Activated CD4-positive, alpha-beta T cell treated with anti-CD3 and anti-CD28 coated beads for 36 hours (primary cell): Measurements from ENCODE around the gene FBXO36. TPM values are rescaled to one million over a fixed set of nuclear protein-coding genes. Genes with fewer than 3 reads are reported as not detected.

Source experiments
- ATAC-seq: fragments of 200-7000 bp; cut with Tn5 transposase; one replicate; pipeline ENCODE4 v1.10.0; 2021; ENCODE audit warnings: mild to moderate bottlenecking, moderate library complexity
- CTCF ChIA-PET: fragments of 350-600 bp; sonication (Branson Sonifier 250); formaldehyde crosslinking; loops from one replicate; lab custom pipeline; 2021; ENCODE audit warnings: antibody characterized with exemption; lab: Charles Lee
- POLR2A ChIA-PET: fragments of 350-600 bp; sonication (Branson Sonifier 250); formaldehyde crosslinking; loops from one replicate; lab custom pipeline; 2021; ENCODE audit warnings: antibody characterized with exemption, inconsistent platforms; lab: Charles Lee
- DNase-seq: peaks from one replicate; pipeline ENCODE4 v3.0.0-alpha.2; 2020
- H3K27ac Mint-ChIP-seq: one replicate; pipeline ENCODE4 v1.8.0; 2021; ENCODE audit warnings: mixed read lengths
- H3K27me3 Mint-ChIP-seq: one replicate; pipeline ENCODE4 v1.8.0; 2021; ENCODE audit warnings: mixed read lengths
- H3K36me3 Mint-ChIP-seq: one replicate; pipeline ENCODE4 v1.8.0; 2021; ENCODE audit warnings: low read depth, mixed read lengths
- H3K4me1 Mint-ChIP-seq: one replicate; pipeline ENCODE4 v1.8.0; 2021; ENCODE audit warnings: mixed read lengths
- H3K4me3 Mint-ChIP-seq: one replicate; pipeline ENCODE4 v1.8.0; 2021; ENCODE audit warnings: mild to moderate bottlenecking, moderate library complexity, mixed read lengths
- H3K9me3 Mint-ChIP-seq: one replicate; pipeline ENCODE4 v1.8.0; 2021; ENCODE audit warnings: low read depth, mixed read lengths
- intact Hi-C, 2 experiments: fragments of 100-400 bp; cut with DNase I in 1 of 2; cut with micrococcal nuclease in 1 of 2; formaldehyde crosslinking; loops; one replicate each; pipeline versions ENCODE4 v1.14.2 to v1.15.1; 2022 to 2024; cut with DNase I, micrococcal nuclease
- total RNA-seq, 2 experiments: library from RNA; stranded (reverse); gene quantifications; one replicate each; pipeline ENCODE4 v1.2.3, GENCODE V29; 2021

The FBXO36 gene
- total RNA-seq, 2 experiments from 2014 or later: 1.5 to 2.0 TPM

DNA sequence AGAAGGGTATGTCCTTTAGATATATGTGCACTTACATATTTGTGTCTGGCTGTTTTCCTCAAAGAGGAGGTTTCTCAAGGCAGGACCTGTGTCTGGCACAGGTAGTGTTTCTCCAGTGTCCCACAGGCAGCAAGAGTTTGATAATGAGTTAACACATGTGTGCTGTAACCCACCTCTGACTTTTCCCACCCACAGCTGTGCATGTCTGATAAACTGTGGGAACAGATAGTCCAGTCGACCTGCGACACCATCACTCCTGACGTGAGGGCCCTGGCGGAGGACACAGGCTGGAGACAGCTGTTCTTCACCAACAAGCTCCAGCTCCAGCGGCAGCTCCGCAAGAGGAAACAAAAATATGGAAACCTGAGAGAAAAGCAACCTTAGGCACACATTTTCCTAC, 88.2 kb downstream of the FBXO36 start:
- ChIA-PET CTCF (interaction anchor here (0.7 kb wide), 1 partner anchor 59 kb away, joined by 3 read pairs; no protein-coding TSS in a partner anchor), POLR2A (no interaction called here)
- DNase-seq (no peak), ATAC-seq (no peak)
- Mint-ChIP-seq H3K4me1 (peaks cover 5% of the 10 kb centered on the region), H3K27ac (no peak overlapping the region), H3K27me3 (no peaks in the 10 kb centered on the region), H3K9me3 (no peaks in the 10 kb centered on the region), H3K4me3 (no peak overlapping the region), H3K36me3 (no peaks in the 10 kb centered on the region)
- intact Hi-C loops: no loop called here

DNA sequence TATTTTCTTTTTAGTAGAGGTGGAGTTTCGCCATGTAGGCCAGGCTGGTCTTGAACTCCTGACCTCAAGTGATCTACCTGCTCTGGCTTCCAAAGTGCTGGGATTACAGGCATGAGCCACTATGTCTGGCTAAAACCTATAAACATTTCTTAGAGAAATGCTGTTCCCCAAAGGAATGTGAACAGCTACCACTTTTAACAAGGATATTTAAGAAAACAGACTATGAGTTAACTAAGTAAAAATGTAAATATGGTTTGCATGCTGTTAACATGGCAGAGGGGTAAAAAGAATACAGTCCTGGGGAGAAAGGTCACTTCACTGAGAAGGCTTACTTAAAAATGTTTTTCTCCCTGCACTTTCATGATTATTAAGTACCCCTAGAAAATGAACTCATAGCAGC, 89.3 kb downstream of the FBXO36 start:
- Mint-ChIP-seq H3K36me3 (no peaks in the 10 kb centered on the region), H3K9me3 (no peaks in the 10 kb centered on the region), H3K27ac (no peak overlapping the region), H3K4me3 (no peak overlapping the region), H3K4me1 (peaks cover 5% of the 10 kb centered on the region), H3K27me3 (no peaks in the 10 kb centered on the region)
- CTCF ChIA-PET: interaction anchor here (0.7 kb wide), 2 partner anchors 56 to 148 kb away, joined by 4 read pairs; no protein-coding TSS in a partner anchor
- intact Hi-C loops: no loop called here
- ATAC-seq: no peak
- POLR2A ChIA-PET: no interaction called here
- DNase-seq: no peak

DNA sequence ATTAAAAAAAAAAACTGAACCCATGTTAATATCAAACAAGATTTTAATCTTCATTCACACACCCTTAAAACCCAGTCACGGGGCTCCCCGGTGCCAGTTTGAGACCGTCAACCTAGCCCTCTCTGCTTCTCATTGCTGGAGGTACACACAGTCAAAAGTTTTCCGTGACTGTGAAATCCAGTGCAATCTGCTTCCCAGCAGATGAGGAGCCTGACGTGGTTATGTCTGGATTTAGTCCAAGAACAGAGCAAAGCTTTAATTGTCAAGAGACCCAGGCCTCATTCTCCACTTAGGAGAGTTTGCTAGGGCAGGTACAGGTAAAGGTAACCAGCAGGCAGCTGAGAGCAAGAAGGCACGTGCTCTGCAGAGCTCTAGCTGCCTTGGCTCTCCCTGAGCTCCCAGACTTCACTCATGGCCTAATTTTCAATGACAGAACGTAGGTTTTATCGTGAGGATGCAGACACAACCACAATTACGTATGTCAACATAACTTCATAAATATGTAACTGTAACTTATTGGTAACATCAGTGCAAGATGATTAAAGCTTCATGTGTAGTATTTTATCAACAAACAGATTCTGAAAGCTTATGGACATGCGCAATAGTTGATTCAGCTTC, 90.1 kb downstream of the FBXO36 start:
- Mint-ChIP-seq H3K4me3 (no peak overlapping the region), H3K27me3 (no peaks in the 10 kb centered on the region), H3K4me1 (peaks cover 5% of the 10 kb centered on the region), H3K27ac (no peak overlapping the region), H3K36me3 (no peaks in the 10 kb centered on the region), H3K9me3 (no peaks in the 10 kb centered on the region)
- intact Hi-C loops: no loop called here
- POLR2A ChIA-PET: interaction anchor here (0.6 kb wide), 1 partner anchor 28 kb away, joined by 3 read pairs; no protein-coding TSS in a partner anchor
- CTCF ChIA-PET: interaction anchor here (0.7 to 1.0 kb wide), 3 partner anchors 56 to 355 kb away, joined by 3 to 5 read pairs (median 4); no protein-coding TSS in a partner anchor
- DNase-seq: no peak
- ATAC-seq: no peak

DNA sequence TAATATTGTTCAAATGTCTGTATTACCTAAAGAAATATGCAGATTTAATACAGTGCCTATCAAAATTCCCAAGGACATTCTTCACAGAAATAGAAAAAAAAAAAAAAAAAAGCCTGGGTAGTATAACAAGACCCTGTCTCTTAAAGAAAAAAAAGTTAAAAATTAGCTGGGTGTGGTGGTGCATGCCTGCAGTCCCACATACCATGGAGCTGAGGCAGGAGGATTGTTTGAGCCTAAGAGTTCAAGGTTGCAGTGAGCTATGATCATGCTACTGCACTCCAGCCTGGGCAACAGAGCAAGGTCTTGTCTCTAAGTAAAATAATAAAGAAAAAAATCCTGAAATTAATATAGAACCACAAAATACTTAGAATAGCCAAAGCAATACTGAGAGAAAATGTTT, 94.5 kb downstream of the FBXO36 start:
- Mint-ChIP-seq H3K4me1 (no peaks in the 10 kb centered on the region), H3K4me3 (no peak overlapping the region), H3K36me3 (no peaks in the 10 kb centered on the region), H3K27me3 (no peaks in the 10 kb centered on the region), H3K27ac (no peak overlapping the region), H3K9me3 (no peaks in the 10 kb centered on the region)
- ATAC-seq (no peak), DNase-seq (no peak)
- intact Hi-C loops: no loop called here
- POLR2A ChIA-PET: no interaction called here
- CTCF ChIA-PET: interaction anchor here (0.6 to 1.8 kb wide), 3 partner anchors 8 to 567 kb away, joined by 3 to 10 read pairs (median 3); no protein-coding TSS in a partner anchor

DNA sequence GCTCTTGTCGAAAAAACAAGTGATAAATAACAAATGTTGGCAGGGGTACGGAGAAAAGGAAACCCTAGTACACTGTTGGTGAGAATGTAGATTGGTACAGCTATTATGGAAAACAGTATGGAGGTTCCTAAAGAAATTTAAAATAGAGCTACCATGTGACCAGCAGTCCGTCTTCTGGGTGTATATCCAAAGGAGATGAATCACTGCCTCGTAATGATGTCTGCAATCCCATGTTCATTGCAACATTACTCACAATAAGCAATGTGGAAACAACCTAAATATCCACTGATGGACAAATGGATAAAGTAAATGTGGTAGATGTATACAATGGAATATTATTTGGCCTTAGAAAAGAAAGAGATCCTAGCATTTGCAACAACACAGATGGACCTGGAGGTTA, 95.8 kb downstream of the FBXO36 start:
- DNase-seq (no peak), ATAC-seq (no peak)
- Mint-ChIP-seq H3K4me3 (no peak overlapping the region), H3K27ac (no peak overlapping the region), H3K4me1 (no peaks in the 10 kb centered on the region), H3K9me3 (no peaks in the 10 kb centered on the region), H3K36me3 (no peaks in the 10 kb centered on the region), H3K27me3 (no peaks in the 10 kb centered on the region)
- CTCF ChIA-PET: interaction anchor here (0.6 to 1.8 kb wide), 2 partner anchors 10 to 49 kb away, joined by 3 to 10 read pairs; no protein-coding TSS in a partner anchor
- POLR2A ChIA-PET: no interaction called here
- intact Hi-C loops: no loop called here

DNA sequence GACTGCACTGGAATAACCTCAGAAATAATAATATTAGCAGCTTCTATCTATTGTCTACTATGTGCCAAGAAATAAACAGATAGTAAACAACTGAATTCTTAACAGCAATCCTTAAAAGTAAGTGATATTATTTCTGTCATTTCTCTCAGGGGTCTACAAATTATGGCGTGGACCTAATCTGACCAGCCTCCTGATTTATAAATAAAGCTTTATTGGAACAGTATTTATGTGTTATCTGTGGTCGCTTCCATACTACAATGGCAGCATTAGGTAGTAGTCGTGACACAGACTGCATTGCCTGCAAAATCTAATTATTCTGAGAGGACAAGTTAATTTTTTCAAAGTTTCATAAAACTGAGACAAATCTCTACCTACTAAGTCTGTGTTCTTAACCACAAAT, 97.4 kb downstream of the FBXO36 start:
- Mint-ChIP-seq H3K27ac (no peak overlapping the region), H3K27me3 (no peaks in the 10 kb centered on the region), H3K4me1 (no peaks in the 10 kb centered on the region), H3K36me3 (no peaks in the 10 kb centered on the region), H3K4me3 (no peak overlapping the region), H3K9me3 (no peaks in the 10 kb centered on the region)
- DNase-seq (no peak), ATAC-seq (no peak)
- CTCF ChIA-PET: interaction anchor here (1.0 to 1.3 kb wide), 2 partner anchors 11 to 140 kb away, joined by 3 to 6 read pairs; no protein-coding TSS in a partner anchor
- intact Hi-C loops: no loop called here
- POLR2A ChIA-PET: no interaction called here

DNA sequence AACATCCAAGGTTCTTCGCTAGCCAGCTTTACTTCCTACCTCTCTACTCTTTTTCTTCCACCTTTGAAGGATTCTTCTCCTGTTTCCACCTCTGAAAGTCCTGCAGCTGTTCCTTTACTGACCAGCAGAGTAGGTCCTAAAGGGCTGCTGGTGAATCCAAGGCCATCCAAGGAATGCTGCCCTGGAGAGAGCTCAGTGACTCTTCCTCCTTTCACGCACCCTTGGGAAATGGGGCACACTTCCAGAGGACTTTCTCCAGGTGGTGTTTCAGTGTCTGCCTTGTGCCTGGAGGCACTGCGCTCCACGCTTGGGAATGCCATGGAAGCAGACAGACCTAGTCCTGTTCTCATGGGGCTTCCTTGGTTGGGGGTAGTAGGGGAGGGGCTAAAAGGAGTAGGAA, 101.0 kb downstream of the FBXO36 start:
- H3K4me3 Mint-ChIP-seq: no peak overlapping the region
- no peaks in the 10 kb centered on the region for H3K27me3 Mint-ChIP-seq

DNA sequence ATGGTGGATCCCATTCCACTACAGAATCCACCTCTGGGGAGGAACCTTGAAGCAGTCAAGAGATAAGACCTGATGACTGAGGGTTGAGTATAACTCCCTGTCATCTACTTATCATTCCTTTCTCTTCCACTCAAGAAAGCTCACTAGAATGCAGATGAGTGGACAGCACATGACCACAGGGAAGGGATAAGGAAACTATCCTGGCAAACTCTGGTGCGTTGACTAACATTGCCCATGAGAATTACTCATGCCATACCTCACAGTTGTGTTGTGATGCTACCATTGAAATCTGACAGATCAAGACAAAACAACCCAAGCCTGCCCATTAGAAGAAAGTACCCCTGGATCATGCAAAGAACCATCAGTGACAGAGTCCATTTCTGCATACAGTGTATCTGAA, 119.9 kb downstream of the FBXO36 start:
- CTCF ChIA-PET: no interaction called here
- DNase-seq: no peak
- POLR2A ChIA-PET: no interaction called here

More for the DNA sequence above, 101.0 kb downstream of the FBXO36 start:
- Mint-ChIP-seq H3K36me3 (no peaks in the 10 kb centered on the region), H3K9me3 (no peaks in the 10 kb centered on the region), H3K4me1 (no peaks in the 10 kb centered on the region), H3K27ac (no peak overlapping the region)
- ATAC-seq (no peak), DNase-seq (no peak)
- ChIA-PET POLR2A (no interaction called here), CTCF (interaction anchor here (0.6 to 2.2 kb wide), 3 partner anchors 15 to 81 kb away, joined by 3 to 8 read pairs (median 8); no protein-coding TSS in a partner anchor)
- intact Hi-C loops: no loop called here

DNA sequence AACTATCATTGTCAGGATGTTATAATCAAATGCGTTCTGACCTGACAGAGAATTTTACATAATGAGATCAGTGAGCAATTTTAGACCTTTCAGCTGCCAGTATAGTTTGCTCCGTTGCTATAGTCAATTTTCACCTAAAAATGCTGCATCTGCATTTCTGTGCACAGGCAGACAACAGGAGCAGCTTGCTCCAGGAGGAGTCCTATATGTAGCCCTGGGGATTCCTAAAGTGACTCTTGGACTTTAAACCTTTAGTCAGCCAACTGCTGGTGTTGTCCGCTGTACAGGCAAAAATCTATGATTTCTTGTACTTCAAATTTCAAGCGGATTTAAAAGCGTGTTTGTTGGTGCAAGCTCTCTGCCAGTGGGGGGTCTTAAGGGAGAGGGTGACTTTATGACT, 120.7 kb downstream of the FBXO36 start:
- ATAC-seq: no peak
- H3K9me3 Mint-ChIP-seq: no peaks in the 10 kb centered on the region
- H3K36me3 Mint-ChIP-seq: no peaks in the 10 kb centered on the region
- H3K4me3 Mint-ChIP-seq: no peak overlapping the region
- H3K27me3 Mint-ChIP-seq: peaks cover 3% of the 10 kb centered on the region
- H3K4me1 Mint-ChIP-seq: peaks cover under 1% of the 10 kb centered on the region
- ChIA-PET CTCF (no interaction called here), POLR2A (no interaction called here)
- intact Hi-C loops: no loop called here
- H3K27ac Mint-ChIP-seq: no peak overlapping the region
- DNase-seq: no peak

More for the DNA sequence above, 119.9 kb downstream of the FBXO36 start:
- intact Hi-C loops: no loop called here
- Mint-ChIP-seq H3K4me1 (no peaks in the 10 kb centered on the region), H3K4me3 (no peak overlapping the region), H3K27me3 (peaks cover 3% of the 10 kb centered on the region), H3K9me3 (no peaks in the 10 kb centered on the region), H3K27ac (no peak overlapping the region), H3K36me3 (no peaks in the 10 kb centered on the region)
- no peak for ATAC-seq

DNA sequence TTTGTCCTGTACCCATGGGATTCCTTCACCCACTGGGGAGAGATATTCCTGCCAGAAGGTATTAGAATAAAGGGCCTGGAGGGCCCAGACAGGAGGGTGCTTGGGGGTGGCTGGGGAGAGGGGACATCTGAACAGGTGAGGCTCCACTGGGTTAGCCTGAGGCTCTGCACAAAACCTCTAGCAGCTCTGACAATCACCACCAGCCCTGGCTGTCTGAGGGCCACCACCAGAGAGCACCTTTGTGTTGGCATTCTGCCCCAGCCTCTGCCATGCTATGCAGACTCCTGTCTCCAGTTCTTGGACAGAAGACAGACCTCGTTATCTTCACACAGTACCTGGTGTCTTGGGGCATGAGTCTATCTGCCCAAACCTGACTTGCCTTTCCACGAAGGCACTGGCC, 121.2 kb downstream of the FBXO36 start:
- ChIA-PET POLR2A (no interaction called here), CTCF (no interaction called here)
- peaks cover 5% of the 10 kb centered on the region for H3K4me1 Mint-ChIP-seq
- no peak overlapping the region for H3K27ac Mint-ChIP-seq
- no peak for ATAC-seq
- peaks cover 3% of the 10 kb centered on the region for H3K27me3 Mint-ChIP-seq
- DNase-seq: no peak
- intact Hi-C loops: no loop called here
- H3K4me3 Mint-ChIP-seq: no peak overlapping the region
- no peaks in the 10 kb centered on the region for H3K36me3 Mint-ChIP-seq
- H3K9me3 Mint-ChIP-seq: no peaks in the 10 kb centered on the region

DNA sequence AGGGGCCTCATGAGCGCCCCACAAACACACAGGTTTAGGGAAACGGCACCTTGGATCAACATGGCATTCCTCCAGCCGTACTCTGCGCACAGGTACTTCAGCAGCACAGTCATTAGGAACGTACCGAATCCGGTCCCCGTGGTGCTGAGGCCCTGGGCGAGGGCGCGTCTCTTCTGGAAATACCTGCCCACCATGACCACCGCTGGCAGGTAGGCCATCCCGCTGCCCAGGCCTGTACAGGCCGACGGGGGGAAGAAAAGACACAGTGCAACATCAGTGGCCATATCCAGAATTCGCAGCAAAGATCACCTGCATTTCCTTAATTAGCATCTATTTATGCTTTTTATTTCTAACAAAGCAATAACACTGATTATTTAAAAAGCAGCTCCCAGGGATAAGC, 124.2 kb downstream of the FBXO36 start:
- DNase-seq (no peak), ATAC-seq (no peak)
- H3K27me3 Mint-ChIP-seq: peaks cover 3% of the 10 kb centered on the region
- ChIA-PET POLR2A (no interaction called here), CTCF (no interaction called here)
- H3K9me3 Mint-ChIP-seq: no peaks in the 10 kb centered on the region
- H3K36me3 Mint-ChIP-seq: no peaks in the 10 kb centered on the region
- no peak overlapping the region for H3K4me3 Mint-ChIP-seq
- peaks cover 5% of the 10 kb centered on the region for H3K4me1 Mint-ChIP-seq
- no peak overlapping the region for H3K27ac Mint-ChIP-seq
- intact Hi-C loops: no loop called here

DNA sequence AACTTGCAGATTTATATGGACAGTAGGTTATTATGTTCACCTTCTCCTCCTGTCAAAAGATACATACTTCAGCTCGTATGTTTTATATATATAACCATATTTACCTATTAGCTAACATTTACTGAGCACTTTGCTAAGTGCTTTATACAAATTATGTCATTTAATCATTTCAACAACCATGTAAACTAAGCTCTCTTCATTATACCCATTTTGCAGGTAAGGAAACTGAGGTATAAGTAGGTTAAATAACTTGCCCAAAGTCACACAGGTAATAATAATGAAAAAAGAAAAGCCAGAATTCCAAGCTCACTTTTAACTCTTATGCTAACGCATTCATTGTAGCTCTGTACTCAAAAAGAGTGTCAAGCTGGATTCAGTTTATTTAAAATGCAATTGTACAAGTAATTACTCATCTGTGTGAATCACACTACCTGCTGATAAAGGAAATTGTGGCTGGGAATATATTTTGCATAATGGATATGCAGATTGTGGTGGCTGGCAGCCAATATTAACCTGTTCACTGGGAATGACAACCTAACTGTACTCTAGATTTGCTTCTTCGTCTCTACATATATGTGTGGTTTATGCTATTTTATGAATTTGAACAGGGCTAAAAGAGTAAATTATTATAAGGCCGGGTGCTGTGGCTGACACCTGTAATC, 125.8 kb downstream of the FBXO36 start:
- peaks cover 14% of the 10 kb centered on the region for H3K4me1 Mint-ChIP-seq

More for the DNA sequence above, 125.8 kb downstream of the FBXO36 start:
- Mint-ChIP-seq H3K4me3 (no peak overlapping the region), H3K27me3 (no peaks in the 10 kb centered on the region), H3K27ac (no peak overlapping the region), H3K9me3 (no peaks in the 10 kb centered on the region), H3K36me3 (no peaks in the 10 kb centered on the region)
- ATAC-seq: no peak
- POLR2A ChIA-PET: no interaction called here
- CTCF ChIA-PET: interaction anchor here (0.7 kb wide), 1 partner anchor 19 kb away, joined by 3 read pairs; no protein-coding TSS in a partner anchor
- intact Hi-C loops: no loop called here
- no peak for DNase-seq
